Heart left ventricle (tissue), 13 donors: ENCODE measurements around the gene C8G.

Experiments
- CTCF ChIP-seq, 12 donors: fragments of 200-600 bp; sonication (generic) in 4 of 12; IDR thresholded peaks; one replicate each; pipeline versions ENCODE4 v1.5.0 to v1.8.0; 2018 to 2022; ENCODE audit warnings: antibody characterized with exemption in 12 of 12, mild to moderate bottlenecking in 5 of 12
- POLR2A ChIP-seq, 2 donors: fragments of 450-650 bp; IDR thresholded peaks; one replicate each; pipeline ENCODE4 v1.6.1; 2017; ENCODE audit warnings: antibody characterized with exemption in 2 of 2, mild to moderate bottlenecking in 2 of 2, moderate library complexity in 2 of 2
- donor health status: ischemic (EF 13 %, LVEDD 7.1; RV severe dilation, severe dysfunction).
- donor health status: DM: no; HTN: yes; CAD: no.
- donor health status: DM: no; HTN: no; CAD: no.
- donor health status: ischemic (EF 25% LVEDD 6.9; RV normal size, moderate dysfunction).
- donor health status: ischemic (EF 25% LVEDD 5.7; RV mildly dilated, moderate dysfunction).
- donor health status: ischemic (EF 35%, LVEDD 5.7; RV mildly dilated, moderate dysfunction).
- donor health status: nonischemic (EF 11% LVEDD 7.7; RV severe dilation, severe dysfunction).
- donor health status: DM: yes; HTN: yes; CAD: no.
- donor health status: PGD.
- donor health status: ischemic (EF 29% LVEDD 5.4; RV normal size, mild dysfunction).
- donor health status: nonischemic (EF 23%, LVEDD 6.1; RV moderate dilation, normal function).

- TF ChIP-seq POLR2A (IDR thresholded peaks at IDR 0.05) (no peak), CTCF (IDR thresholded peaks at IDR 0.05) (no peak)
Observed at GRCh38 chr9:136899196-136899595, 45.8 kb upstream of the C8G start.
